Mesothelial cell of epicardium (in vitro differentiated cells): ENCODE measurements around the gene ZNF750. TPM values are rescaled to one million over a fixed set of nuclear protein-coding genes. Genes with fewer than 3 reads are reported as not detected.

Experiments used
- DNase-seq, 2 experiments: peaks; one replicate each; pipeline ENCODE4 v3.0.0; 2021; ENCODE audit warnings: low spot score in 2 of 2; ENCODE audit not compliant: unreplicated experiment in 2 of 2
- H3K27ac Mint-ChIP-seq: 2 replicates; pipeline ENCODE4 v1.8.0; 2021; ENCODE audit warnings: mixed read lengths
- H3K27me3 Mint-ChIP-seq: 2 replicates; pipeline ENCODE4 v1.8.0; 2021; ENCODE audit warnings: low read depth, mixed read lengths
- H3K36me3 Mint-ChIP-seq: 2 replicates; pipeline ENCODE4 v1.8.0; 2021; ENCODE audit warnings: mixed read lengths
- H3K4me1 Mint-ChIP-seq: 2 replicates; pipeline ENCODE4 v1.8.0; 2021; ENCODE audit warnings: mixed read lengths
- H3K4me3 Mint-ChIP-seq: 2 replicates; pipeline ENCODE4 v1.8.0; 2021; ENCODE audit warnings: mild to moderate bottlenecking, moderate library complexity, mixed read lengths
- H3K9me3 Mint-ChIP-seq: 2 replicates; pipeline ENCODE4 v1.8.0; 2021; ENCODE audit warnings: mixed read lengths
- CTCF ChIP-seq: fragments of 200-600 bp; sonication (generic); IDR thresholded peaks from one replicate; pipeline ENCODE4 v1.5.0; 2021; ENCODE audit warnings: antibody characterized with exemption; ENCODE audit not compliant: unreplicated experiment
- total RNA-seq: library from RNA; stranded (reverse); gene quantifications from 3 replicates; pipeline ENCODE4 v1.2.1, GENCODE V29; 2021

The ZNF750 gene
- total RNA-seq, 1 donor from 2014 or later = 2.6 TPM

- DNase-seq = no peak
- H3K9me3 Mint-ChIP-seq = peaks cover 11% of the 10 kb centered on the region
- TF ChIP-seq CTCF = no peak
- H3K4me1 Mint-ChIP-seq = peaks cover 2% of the 10 kb centered on the region
- no peak overlapping the region for H3K27ac Mint-ChIP-seq
- H3K36me3 Mint-ChIP-seq = peaks cover 49% of the 10 kb centered on the region
- no peak overlapping the region for H3K4me3 Mint-ChIP-seq
- H3K27me3 Mint-ChIP-seq = no peaks in the 10 kb centered on the region
Measured at GRCh38 chr17:82814834-82815233, 25.0 kb downstream of the ZNF750 start.

- H3K27ac Mint-ChIP-seq = no peak overlapping the region
- no peaks in the 10 kb centered on the region for H3K27me3 Mint-ChIP-seq
- no peak for DNase-seq
- peaks cover 36% of the 10 kb centered on the region for H3K36me3 Mint-ChIP-seq
- peaks cover 7% of the 10 kb centered on the region for H3K4me1 Mint-ChIP-seq
- no peak for TF ChIP-seq CTCF
- H3K4me3 Mint-ChIP-seq = no peak overlapping the region
- no peaks in the 10 kb centered on the region for H3K9me3 Mint-ChIP-seq
Measured at GRCh38 chr17:82813299-82814051, 26.3 kb downstream of the ZNF750 start.

GRCh38 chr17:82812601-82813000 lies 27.2 kb downstream of the ZNF750 start:
- TF ChIP-seq CTCF = no peak
- Mint-ChIP-seq H3K4me1 (peaks cover 7% of the 10 kb centered on the region), H3K36me3 (peaks cover 28% of the 10 kb centered on the region), H3K4me3 (no peak overlapping the region), H3K9me3 (no peaks in the 10 kb centered on the region), H3K27me3 (no peaks in the 10 kb centered on the region), H3K27ac (no peak overlapping the region)
- no peak for DNase-seq

GRCh38 chr17:82812058-82812457 lies 27.8 kb downstream of the ZNF750 start:
- no peaks in the 10 kb centered on the region for H3K9me3 Mint-ChIP-seq
- H3K4me1 Mint-ChIP-seq = peaks cover 10% of the 10 kb centered on the region
- H3K27ac Mint-ChIP-seq = no peak overlapping the region
- H3K36me3 Mint-ChIP-seq = peaks cover 27% of the 10 kb centered on the region
- DNase-seq = no peak
- no peak for TF ChIP-seq CTCF
- H3K27me3 Mint-ChIP-seq = no peaks in the 10 kb centered on the region
- no peak overlapping the region for H3K4me3 Mint-ChIP-seq

- Mint-ChIP-seq H3K4me1 (peaks cover 18% of the 10 kb centered on the region), H3K27ac (no peak overlapping the region), H3K4me3 (no peak overlapping the region), H3K36me3 (peaks cover 23% of the 10 kb centered on the region), H3K9me3 (no peaks in the 10 kb centered on the region), H3K27me3 (no peaks in the 10 kb centered on the region)
- no peak for TF ChIP-seq CTCF
- DNase-seq = no peak
Measured at GRCh38 chr17:82810644-82811430, 29.0 kb downstream of the ZNF750 start.
